Neural progenitor cell (in vitro differentiated cells): ENCODE measurements around the gene DHCR24.

Source experiments
- CTCF ChIP-seq: fragments of 200-600 bp; sonication (generic); IDR thresholded peaks from 2 replicates; pipeline ENCODE4 v1.5.1; 2017; ENCODE audit warnings: antibody characterized with exemption, mild to moderate bottlenecking
- EZH2 ChIP-seq: fragments of 200-600 bp; sonication (generic); IDR thresholded peaks from 2 replicates; pipeline ENCODE4 v1.6.1; 2017; ENCODE audit warnings: antibody characterized with exemption, mild to moderate bottlenecking, moderate library complexity

GRCh38 chr1:54863267-54863665, 23.7 kb downstream of the DHCR24 start:
- TF ChIP-seq CTCF (no peak), EZH2 (no peak)
